ENCODE measurements around the gene ESYT2.

ESYT2 gene

GRCh38 chr7:158724658-158725505, 104.4 kb downstream of the ESYT2 start:
- no peak for TF ChIP-seq CTCF (IDR thresholded peaks at IDR 0.05; ENCODE audit: insufficient read depth, missing control alignments)
- no peak for DNase-seq (ENCODE audit: insufficient read length, low spot score)
- FAIRE-seq, result no peak

GRCh38 chr7:158723714-158724385, 105.5 kb downstream of the ESYT2 start:
- FAIRE-seq (no peak), DNase-seq (ENCODE audit: insufficient read length, low spot score) (no peak)
- TF ChIP-seq CTCF (IDR thresholded peaks at IDR 0.05; ENCODE audit: insufficient read depth, missing control alignments), result no peak

- no peak for TF ChIP-seq CTCF (IDR thresholded peaks at IDR 0.05; ENCODE audit: insufficient read depth, missing control alignments)
- FAIRE-seq (no peak), DNase-seq (ENCODE audit: insufficient read length, low spot score) (no peak)
These were observed 106.0 kb downstream of the ESYT2 start for GRCh38 chr7:158723266-158723665.

- DNase-seq (ENCODE audit: insufficient read length, low spot score) (no peak), FAIRE-seq (no peak)
- no peak for TF ChIP-seq CTCF (IDR thresholded peaks at IDR 0.05; ENCODE audit: insufficient read depth, missing control alignments)
These were observed 106.6 kb downstream of the ESYT2 start for GRCh38 chr7:158722574-158723237.

- FAIRE-seq (no peak), DNase-seq (ENCODE audit: insufficient read length, low spot score) (no peak)
- no peak for TF ChIP-seq CTCF (IDR thresholded peaks at IDR 0.05; ENCODE audit: insufficient read depth, missing control alignments)
These were observed 109.2 kb downstream of the ESYT2 start for GRCh38 chr7:158720112-158720511.

- DNase-seq (ENCODE audit: insufficient read length, low spot score) (no peak), FAIRE-seq (no peak)
- TF ChIP-seq CTCF (IDR thresholded peaks at IDR 0.05; ENCODE audit: insufficient read depth, missing control alignments), result no peak
These were observed 112.5 kb downstream of the ESYT2 start for GRCh38 chr7:158716802-158717201.
